GM23338 (cell line): Measurements from ENCODE around the gene ANP32E. TPM values are rescaled to one million over a fixed set of nuclear protein-coding genes. Genes with fewer than 3 reads are reported as not detected.

Experiments
- ATAC-seq: fragments of 200-7000 bp; cut with Tn5 transposase; 3 replicates; pipeline ENCODE4 v1.9.1; 2020
- DNase-seq: peaks from one replicate; pipeline ENCODE4 v3.0.0-alpha.2; 2015; ENCODE audit warnings: low spot score
- H2AFZ ChIP-seq: fragments of 200-600 bp; sonication (generic); 2 replicates; pipeline ENCODE4 v1.8.0; 2016; ENCODE audit warnings: antibody characterized with exemption, mild to moderate bottlenecking, moderate library complexity
- H3F3A ChIP-seq: fragments of 200-600 bp; sonication (generic); replicated peaks from 2 replicates; pipeline ENCODE4 v1.8.0; 2017; ENCODE audit warnings: antibody characterized with exemption, mixed run types, low read depth
- H3K27ac ChIP-seq: fragments of 200-600 bp; sonication (generic); 2 replicates; pipeline ENCODE4 v1.6.1; 2016; ENCODE audit warnings: low read depth
- H3K27me3 ChIP-seq: fragments of 200-600 bp; sonication (generic); 2 replicates; pipeline ENCODE4 v1.8.0; 2016; ENCODE audit warnings: mild to moderate bottlenecking, mixed run types, moderate library complexity; ENCODE audit not compliant: insufficient read depth
- H3K36me3 ChIP-seq: fragments of 200-600 bp; sonication (generic); 2 replicates; pipeline ENCODE4 v1.8.0; 2016; ENCODE audit warnings: mild to moderate bottlenecking; ENCODE audit not compliant: insufficient read depth
- H3K4me1 ChIP-seq: fragments of 200-600 bp; sonication (generic); 2 replicates; pipeline ENCODE4 v1.8.0; 2016; ENCODE audit warnings: mild to moderate bottlenecking, moderate library complexity; ENCODE audit not compliant: insufficient read depth
- H3K4me2 ChIP-seq: fragments of 200-600 bp; sonication (generic); 2 replicates; pipeline ENCODE4 v1.7.1; 2017; ENCODE audit warnings: mixed run types
- H3K4me3 ChIP-seq: fragments of 200-600 bp; sonication (generic); 2 replicates; pipeline ENCODE4 v1.6.1; 2016; ENCODE audit warnings: mixed run types
- H3K79me2 ChIP-seq: fragments of 200-600 bp; sonication (generic); replicated peaks from 2 replicates; pipeline ENCODE4 v1.8.0; 2017; ENCODE audit warnings: mild to moderate bottlenecking; ENCODE audit not compliant: insufficient read depth
- H3K9me2 ChIP-seq: fragments of 200-600 bp; sonication (generic); 2 replicates; pipeline ENCODE4 v1.8.0; 2017; ENCODE audit not compliant: insufficient read depth
- H4K20me1 ChIP-seq: fragments of 200-600 bp; sonication (generic); replicated peaks from 2 replicates; pipeline ENCODE4 v1.8.0; 2017; ENCODE audit warnings: mild to moderate bottlenecking; ENCODE audit not compliant: insufficient read depth
- H3K27ac Mint-ChIP-seq: 2 replicates; pipeline ENCODE4 v1.8.0; 2020; ENCODE audit warnings: inconsistent platforms, mild to moderate bottlenecking, moderate library complexity, mixed read lengths
- H3K27me3 Mint-ChIP-seq: 3 replicates; pipeline ENCODE4 v1.8.0; 2022; ENCODE audit warnings: low read depth, mild to moderate bottlenecking, moderate library complexity, mixed read lengths, inconsistent platforms; ENCODE audit not compliant: insufficient read depth, poor library complexity
- H3K36me3 Mint-ChIP-seq: 3 replicates; pipeline ENCODE4 v1.8.0; 2021; ENCODE audit warnings: low read depth, mild to moderate bottlenecking, inconsistent platforms, moderate library complexity, mixed read lengths
- H3K4me1 Mint-ChIP-seq: 3 replicates; pipeline ENCODE4 v1.8.0; 2020; ENCODE audit warnings: mild to moderate bottlenecking, inconsistent platforms, mixed read lengths
- H3K4me3 Mint-ChIP-seq: 3 replicates; pipeline ENCODE4 v1.8.0; 2021; ENCODE audit warnings: moderate library complexity, mild to moderate bottlenecking, inconsistent platforms, mixed read lengths
- H3K9me3 Mint-ChIP-seq: 3 replicates; pipeline ENCODE4 v1.8.0; 2020; ENCODE audit warnings: moderate library complexity, mild to moderate bottlenecking, inconsistent platforms, mixed read lengths
- CTCF ChIP-seq, 2 experiments: fragments of 200-600 bp in 1 of 2; sonication (generic) in 1 of 2; conservative IDR thresholded peaks; 2 replicates each; pipeline versions ENCODE4 v1.5.1 to v1.6.1; 2016 to 2017; ENCODE audit warnings: antibody characterized with exemption in 2 of 2, low read depth in 2 of 2, mild to moderate bottlenecking in 2 of 2, moderate library complexity in 1 of 2
- ETS1 ChIP-seq: IDR thresholded peaks from 2 replicates; pipeline ENCODE4 v1.6.1; 2016; ENCODE audit warnings: antibody characterized with exemption
- EZH2phosphoT487 ChIP-seq: fragments of 200-600 bp; sonication (generic); IDR thresholded peaks from one replicate; pipeline ENCODE4 v1.8.1; 2018; ENCODE audit warnings: antibody characterized with exemption; ENCODE audit not compliant: unreplicated experiment
- POLR2AphosphoS5 ChIP-seq: IDR thresholded peaks from 2 replicates; pipeline ENCODE4 v1.6.1; 2016; ENCODE audit warnings: antibody characterized with exemption, low read depth
- REST ChIP-seq: IDR thresholded peaks from one replicate; pipeline ENCODE4 v1.6.1; 2018; ENCODE audit warnings: antibody characterized with exemption; ENCODE audit not compliant: unreplicated experiment
- STAT1 ChIP-seq: IDR thresholded peaks from one replicate; pipeline ENCODE4 v1.6.1; 2016; ENCODE audit warnings: antibody characterized with exemption; ENCODE audit not compliant: unreplicated experiment
- ZNF462 ChIP-seq: fragments of 250-450 bp; sonication (Bioruptor Pico); IDR thresholded peaks from 2 replicates; pipeline ENCODE4 v1.5.0; 2020; ENCODE audit warnings: mild to moderate bottlenecking, moderate library complexity
- polyA plus RNA-seq: library from polyadenylated mRNA; unstranded; fragments of >200 nt; fragmentation: Nextera tagmentation; extraction: Ambion mirVana; gene quantifications from 2 replicates; pipeline ENCODE4 v1.2.1, GENCODE V29; 2016
- total RNA-seq: library from RNA; depleted of rRNA; stranded (reverse); fragments of >200 nt; shearing (Covaris generic); gene quantifications from 2 replicates; pipeline ENCODE4 v1.2.3, GENCODE V29; 2014

Gene ANP32E
- total and polyA plus RNA-seq, 2 experiments from 2014 or later = 88.6 to 257 TPM

- Histone ChIP-seq H3K9me2 (no peaks in the 10 kb centered on the region), H3K4me3 (peak overlapping the region; percentile 60), H3K4me1 (peaks cover 15% of the 10 kb centered on the region), H3K79me2 (no peaks in the 10 kb centered on the region), H2AFZ (no peak overlapping the region), H4K20me1 (no peaks in the 10 kb centered on the region), H3K4me2 (peak overlapping the region; percentile 85), H3K36me3 (no peaks in the 10 kb centered on the region), H3K27ac (peak overlapping the region; percentile 28; the same call in 1 of the 2 replicates), H3K27me3 (peaks cover 13% of the 10 kb centered on the region), H3F3A (peaks cover 3% of the 10 kb centered on the region; the same call in 1 of the 2 replicates)
- ATAC-seq = peak; percentile 68
- Mint-ChIP-seq H3K4me1 (peaks cover 18% of the 10 kb centered on the region), H3K4me3 (peak overlapping the region; percentile 91), H3K27me3 (peaks cover 19% of the 10 kb centered on the region), H3K36me3 (peaks cover 15% of the 10 kb centered on the region), H3K27ac (peak overlapping the region; percentile 93), H3K9me3 (no peaks in the 10 kb centered on the region)
- DNase-seq = peak; percentile 89
- no peak for TF ChIP-seq EZH2phosphoT487
- TF ChIP-seq CTCF (conservative IDR thresholded peaks at IDR 0.05; ENCODE audit: low read depth in 2 of 2) = peak; percentile 78 to 79
Observed at GRCh38 chr1:150281221-150281757, 45.4 kb upstream of the ANP32E start.

GRCh38 chr1:150280138-150280707 is 44.3 kb upstream of the ANP32E start:
- ATAC-seq (no peak), DNase-seq (peak; percentile 7)
- peaks cover 18% of the 10 kb centered on the region for H3K4me1 Mint-ChIP-seq
- TF ChIP-seq REST (no peak), ZNF462 (CRISPR knock-in tag) (no peak), STAT1 (no peak), EZH2phosphoT487 (no peak), POLR2AphosphoS5 (no peak), ETS1 (no peak)

More at GRCh38 chr1:150280138-150280707, 44.3 kb upstream of the ANP32E start:
- H3K9me2 ChIP-seq = no peaks in the 10 kb centered on the region
- H3K36me3 ChIP-seq = no peaks in the 10 kb centered on the region
- H4K20me1 ChIP-seq = no peaks in the 10 kb centered on the region
- H3K4me3 Mint-ChIP-seq = peak overlapping the region; percentile 91
- H3K4me1 ChIP-seq = peaks cover 15% of the 10 kb centered on the region
- H3K4me3 ChIP-seq = no peak overlapping the region
- H3K27ac ChIP-seq = peak overlapping the region; percentile 30; the same call in 1 of the 2 replicates
- H3K27ac Mint-ChIP-seq = no peak overlapping the region
- no peaks in the 10 kb centered on the region for H3K79me2 ChIP-seq
- H2AFZ ChIP-seq = no peak overlapping the region
- H3K27me3 ChIP-seq = peaks cover 13% of the 10 kb centered on the region
- no peaks in the 10 kb centered on the region for H3K9me3 Mint-ChIP-seq
- H3K36me3 Mint-ChIP-seq = peaks cover 14% of the 10 kb centered on the region
- H3K4me2 ChIP-seq = 0 out of 2 replicates have a peak overlapping the region, but pooled peaks have one; percentile 85
- H3F3A ChIP-seq = peaks cover 3% of the 10 kb centered on the region; the same call in 1 of the 2 replicates
- peaks cover 19% of the 10 kb centered on the region for H3K27me3 Mint-ChIP-seq
